Fibroblast of the aortic adventitia (primary cell): ENCODE results near the gene NDUFAF3. TPM values are rescaled to one million over a fixed set of nuclear protein-coding genes. Genes with fewer than 3 reads are reported as not detected.

ENCODE experiments used
- DNase-seq: peaks from one replicate; pipeline ENCODE4 v3.0.0-alpha.2; 2010; ENCODE audit warnings: low read depth
- H3K4me3 ChIP-seq: 2 replicates; pipeline ENCODE4 v1.5.1; 2011; ENCODE audit warnings: low read depth, mild to moderate bottlenecking, control low read depth, low read length, moderate library complexity
- CTCF ChIP-seq: IDR thresholded peaks from 2 replicates; pipeline ENCODE4 v1.5.1; 2011; ENCODE audit warnings: mild to moderate bottlenecking, low read length, control low read depth, inconsistent platforms; ENCODE audit not compliant: insufficient read depth
- total RNA-seq: library from RNA; depleted of rRNA; stranded (reverse); fragments of >200 nt; gene quantifications from 2 replicates; pipeline ENCODE4 v1.2.3, GENCODE V29; 2012; ENCODE audit warnings: low replicate concordance

The NDUFAF3 gene
- total RNA-seq, 1 donor = 41.0 TPM

- no peak overlapping the region for H3K4me3 ChIP-seq
- no peak for DNase-seq
- no peak for TF ChIP-seq CTCF
These were observed 38.8 kb upstream of the NDUFAF3 start for GRCh38 chr3:48983096-48983495.

- DNase-seq = no peak
- TF ChIP-seq CTCF = no peak
- no peak overlapping the region for H3K4me3 ChIP-seq
These were observed 37.3 kb upstream of the NDUFAF3 start for GRCh38 chr3:48984663-48985062.

GRCh38 chr3:48985831-48986376 is 36.0 kb upstream of the NDUFAF3 start:
- H3K4me3 ChIP-seq = no peak overlapping the region
- TF ChIP-seq CTCF = no peak
- no peak for DNase-seq

- no peak for TF ChIP-seq CTCF
These were observed 32.7 kb upstream of the NDUFAF3 start for GRCh38 chr3:48989126-48989795.

GRCh38 chr3:48989796-48990635 is 31.9 kb upstream of the NDUFAF3 start, which contains the start of gene P4HTM:
Gene P4HTM, plus strand, starts transcription at chr3:48990241. Its CDS starts 16 bp downstream, at chr3:48990257.
- peak; percentile 62 for TF ChIP-seq CTCF
- peak; percentile 94 for DNase-seq

More at GRCh38 chr3:48989126-48989795, 32.7 kb upstream of the NDUFAF3 start:
- peak overlapping the region; percentile 89 for H3K4me3 ChIP-seq
- DNase-seq = no peak

GRCh38 chr3:48990636-48991469 is 31.1 kb upstream of the NDUFAF3 start:
- DNase-seq = peak; percentile 35
- peak overlapping the region; percentile 89 for H3K4me3 ChIP-seq
- TF ChIP-seq CTCF = no peak

More at GRCh38 chr3:48989796-48990635, 31.9 kb upstream of the NDUFAF3 start, which contains the start of gene P4HTM:
- peak within 1 kb of the TSS; percentile 89 for H3K4me3 ChIP-seq
